HG03439 (cell line): ENCODE results near the gene JAM3.

Source experiments
- ATAC-seq: cut with Tn5 transposase; IDR thresholded peaks from one replicate; pipeline ENCODE4 v1.9.1; 2021; ENCODE audit warnings: mild to moderate bottlenecking, moderate library complexity; ENCODE audit not compliant: unreplicated experiment

The JAM3 gene

GRCh38 chr11:134142536-134142935 is 73.7 kb downstream of the JAM3 start:
- no peak for ATAC-seq

- ATAC-seq, result no peak
Observed at GRCh38 chr11:134143801-134144200, 74.9 kb downstream of the JAM3 start.

- no peak for ATAC-seq
Observed at GRCh38 chr11:134144744-134145143, 75.9 kb downstream of the JAM3 start.

GRCh38 chr11:134145715-134146114 is 76.8 kb downstream of the JAM3 start:
- ATAC-seq, result no peak

GRCh38 chr11:134146598-134146997 is 77.7 kb downstream of the JAM3 start:
- no peak for ATAC-seq

- no peak for ATAC-seq
Observed at GRCh38 chr11:134149371-134149770, 80.5 kb downstream of the JAM3 start.

- no peak for ATAC-seq
Observed at GRCh38 chr11:134150195-134150903, 81.5 kb downstream of the JAM3 start.

- ATAC-seq, result no peak
Observed at GRCh38 chr11:134151083-134151747, 82.3 kb downstream of the JAM3 start.

GRCh38 chr11:134152696-134153095 is 83.8 kb downstream of the JAM3 start:
- ATAC-seq, result no peak

GRCh38 chr11:134153147-134153905 is 84.5 kb downstream of the JAM3 start:
- ATAC-seq, result no peak

- ATAC-seq, result no peak
Observed at GRCh38 chr11:134154441-134154840, 85.6 kb downstream of the JAM3 start.

GRCh38 chr11:134155456-134155855 is 86.6 kb downstream of the JAM3 start:
- ATAC-seq, result no peak

GRCh38 chr11:134155946-134156865 is 87.3 kb downstream of the JAM3 start:
- no peak for ATAC-seq

GRCh38 chr11:134157451-134157850 is 88.6 kb downstream of the JAM3 start:
- ATAC-seq, result no peak

- ATAC-seq, result no peak
Observed at GRCh38 chr11:134158023-134158422, 89.2 kb downstream of the JAM3 start.

GRCh38 chr11:134159652-134160051 is 90.8 kb downstream of the JAM3 start:
- no peak for ATAC-seq

- ATAC-seq, result no peak
Observed at GRCh38 chr11:134164490-134165370, 95.9 kb downstream of the JAM3 start.

- no peak for ATAC-seq
Observed at GRCh38 chr11:134170177-134170918, 101.5 kb downstream of the JAM3 start.

GRCh38 chr11:134170919-134171281 is 102.0 kb downstream of the JAM3 start:
- no peak for ATAC-seq
